IMR-90 (cell line): ENCODE results near the gene KRT82. TPM values are rescaled to one million over a fixed set of nuclear protein-coding genes. Genes with fewer than 3 reads are reported as not detected.

Source experiments
- ATAC-seq: fragments of 200-7000 bp; cut with Tn5 transposase; 2 replicates; pipeline ENCODE4 v1.9.1; 2020; ENCODE audit warnings: low read depth, mild to moderate bottlenecking, moderate library complexity
- BruUV-seq: library from RNA; stranded (reverse); fragments of 400-500 nt; replicated peaks from 2 replicates; lab custom pipeline; 2021; lab: Mats Ljungman, UMichigan
- CTCF ChIA-PET: fragments of 300-600 bp; formaldehyde crosslinking; extraction: SDS; loops from one replicate; lab custom pipeline; 2021; ENCODE audit warnings: antibody characterized with exemption; lab: Yijun Ruan, JAX
- POLR2A ChIA-PET: fragments of 300-600 bp; sonication (Branson Sonifier 250); formaldehyde crosslinking; loops from one replicate; lab custom pipeline; 2022; ENCODE audit warnings: antibody characterized with exemption; ENCODE audit not compliant: unreplicated experiment; lab: Charles Lee
- DNase-seq: peaks from one replicate; pipeline ENCODE4 v3.0.0; 2013
- H2AFZ ChIP-seq: replicated peaks from 2 replicates; pipeline ENCODE3; 2013; ENCODE audit warnings: low read length, mild to moderate bottlenecking; ENCODE audit not compliant: poor library complexity
- H2AK5ac ChIP-seq: 2 replicates; pipeline ENCODE4 v1.6.1; 2013; ENCODE audit warnings: low read depth, low read length, inconsistent platforms
- H2AK9ac ChIP-seq: replicated peaks from 2 replicates; pipeline ENCODE3; 2013; ENCODE audit warnings: mild to moderate bottlenecking, low read depth, low read length, moderate library complexity; ENCODE audit not compliant: poor library complexity
- H2BK120ac ChIP-seq: 2 replicates; pipeline ENCODE4 v1.6.1; 2013; ENCODE audit warnings: low read depth, low read length, inconsistent platforms
- H2BK15ac ChIP-seq: 3 replicates; pipeline ENCODE4 v1.6.1; 2013; ENCODE audit warnings: low read depth, low read length, inconsistent platforms
- H2BK20ac ChIP-seq: 2 replicates; pipeline ENCODE4 v1.6.1; 2013; ENCODE audit warnings: low read depth, mild to moderate bottlenecking, inconsistent platforms, low read length, moderate library complexity
- H2BK5ac ChIP-seq: 2 replicates; pipeline ENCODE4 v1.6.1; 2013; ENCODE audit warnings: mild to moderate bottlenecking, low read depth, low read length, inconsistent platforms; ENCODE audit not compliant: poor library complexity, severe bottlenecking
- H3K14ac ChIP-seq: replicated peaks from 2 replicates; pipeline ENCODE4 v1.6.1; 2013; ENCODE audit warnings: low read depth, low read length, inconsistent platforms
- H3K18ac ChIP-seq: 2 replicates; pipeline ENCODE4 v1.6.1; 2013; ENCODE audit warnings: low read depth, low read length, control low read depth
- H3K23ac ChIP-seq: 2 replicates; pipeline ENCODE4 v1.6.1; 2013; ENCODE audit warnings: low read depth, low read length, inconsistent platforms
- H3K27ac ChIP-seq: 2 replicates; pipeline ENCODE4 v1.5.1; 2013; ENCODE audit warnings: mild to moderate bottlenecking, control low read depth, low read length; ENCODE audit not compliant: insufficient read depth
- H3K27me3 ChIP-seq: 2 replicates; pipeline ENCODE4 v1.6.1; 2013; ENCODE audit warnings: low read length; ENCODE audit not compliant: control insufficient read depth, insufficient read depth
- H3K36me3 ChIP-seq: 2 replicates; pipeline ENCODE4 v1.6.1; 2013; ENCODE audit warnings: low read length, mixed read lengths; ENCODE audit not compliant: control insufficient read depth, insufficient read depth
- H3K4ac ChIP-seq: 2 replicates; pipeline ENCODE4 v1.6.1; 2013; ENCODE audit warnings: low read depth, low read length, inconsistent platforms
- H3K4me1 ChIP-seq: 2 replicates; pipeline ENCODE4 v1.6.1; 2013; ENCODE audit warnings: low read length, mixed read lengths; ENCODE audit not compliant: control insufficient read depth, insufficient read depth
- H3K4me2 ChIP-seq: 2 replicates; pipeline ENCODE4 v1.6.1; 2013; ENCODE audit warnings: low read depth, mild to moderate bottlenecking, control low read depth, low read length, moderate library complexity
- H3K4me3 ChIP-seq: 2 replicates; pipeline ENCODE4 v1.5.1; 2013; ENCODE audit warnings: low read depth, mild to moderate bottlenecking, control low read depth, low read length, moderate library complexity; ENCODE audit not compliant: insufficient read depth
- H3K56ac ChIP-seq: 2 replicates; pipeline ENCODE4 v1.6.1; 2013; ENCODE audit warnings: low read length, inconsistent platforms; ENCODE audit not compliant: insufficient read depth; ENCODE audit errors: extremely low read depth
- H3K79me1 ChIP-seq, 2 experiments: 2 replicates each; pipeline ENCODE4 v1.6.1; 2013; ENCODE audit warnings: low read length in 2 of 2, inconsistent platforms in 1 of 2, low read depth in 1 of 2
- H3K9ac ChIP-seq: 2 replicates; pipeline ENCODE4 v1.6.1; 2013; ENCODE audit warnings: low read depth, low read length, control low read depth
- H3K9me1 ChIP-seq: 2 replicates; pipeline ENCODE4 v1.6.1; 2013; ENCODE audit warnings: low read length, inconsistent platforms; ENCODE audit not compliant: insufficient read depth
- H3K9me3 ChIP-seq: 2 replicates; pipeline ENCODE4 v1.6.1; 2013; ENCODE audit warnings: low read length; ENCODE audit not compliant: control insufficient read depth, insufficient read depth
- H4K20me1 ChIP-seq: 2 replicates; pipeline ENCODE4 v1.6.1; 2013; ENCODE audit warnings: low read length, inconsistent platforms; ENCODE audit not compliant: insufficient read depth
- H4K5ac ChIP-seq: 2 replicates; pipeline ENCODE4 v1.6.1; 2013; ENCODE audit warnings: mild to moderate bottlenecking, low read depth, low read length, control low read depth
- H4K8ac ChIP-seq, 2 experiments: 2 replicates each; pipeline ENCODE4 v1.6.1; 2013; ENCODE audit warnings: low read depth in 2 of 2, low read length in 2 of 2, control low read depth in 1 of 2, inconsistent platforms in 1 of 2
- H4K91ac ChIP-seq: 2 replicates; pipeline ENCODE4 v1.6.1; 2013; ENCODE audit warnings: low read depth, low read length, inconsistent platforms; ENCODE audit not compliant: insufficient read depth
- ELK1 ChIP-seq: fragments of 150-350 bp; IDR thresholded peaks from 2 replicates; pipeline ENCODE4 v1.6.1; 2016; ENCODE audit warnings: low read depth, mild to moderate bottlenecking, low read length, moderate library complexity, borderline replicate concordance
- FOS ChIP-seq: fragments of 150-350 bp; IDR thresholded peaks from 2 replicates; pipeline ENCODE4 v1.6.1; 2016; ENCODE audit warnings: low read depth, low read length
- POLR2A ChIP-seq: IDR thresholded peaks from 2 replicates; pipeline ENCODE4 v1.6.1; 2012; ENCODE audit warnings: mild to moderate bottlenecking, low read depth, low read length
- RAD21 ChIP-seq: IDR thresholded peaks from 2 replicates; pipeline ENCODE4 v1.6.1; 2012; ENCODE audit warnings: low read length, improper control_type of control experiment
- SMC3 ChIP-seq: fragments of 150-350 bp; IDR thresholded peaks from 2 replicates; pipeline ENCODE4 v1.6.1; 2016; ENCODE audit warnings: low read depth, mild to moderate bottlenecking, antibody characterized with exemption, low read length, moderate library complexity
- WGBS, 2 experiments: methylation state at CpG; one replicate each; pipeline versions ENCODE4 v1.1.5 to v1.1.7; 2013; ENCODE audit warnings: missing lambda C conversion rate in 2 of 2; ENCODE audit not compliant: insufficient read length in 1 of 2; ENCODE audit errors: extremely low coverage in 2 of 2; 5-methylcytosine and 5-hydroxymethylcytosine counted together
- dilution Hi-C: fragments of 300-500 bp; cut with HindIII; formaldehyde crosslinking; loops from one replicate; pipeline ENCODE4 v1.14.3; 2018; ENCODE audit warnings: low sequenced_read_pairs; ENCODE audit not compliant: unreplicated experiment
- in situ Hi-C: fragments of 300-500 bp; cut with MboI; formaldehyde crosslinking; loops from 3 replicates; pipeline ENCODE4 v1.14.3; 2019; ENCODE audit warnings: low sequenced_read_pairs, inconsistent platforms, mixed read lengths
- intact Hi-C: fragments of 100-400 bp; cut with micrococcal nuclease; formaldehyde crosslinking; loops from 2 replicates; pipeline ENCODE4 v1.10.0; 2022
- polyA plus RNA-seq, 3 experiments: library from polyadenylated mRNA; depleted of rRNA; stranded (reverse); fragments of >200 nt; gene quantifications; 2 replicates each; pipeline ENCODE4 v1.2.3, GENCODE V29; 2012; ENCODE audit warnings: low replicate concordance in 1 of 3
- total RNA-seq: library from RNA; depleted of rRNA; stranded (reverse); fragments of >200 nt; gene quantifications from 2 replicates; pipeline ENCODE4 v1.2.3, GENCODE V29; 2012

The KRT82 gene
- total and polyA plus RNA-seq, 2 of the 4 experiments (the other 2 are of a cell fraction): not detected

- in situ Hi-C loops: no loop called here
- Histone ChIP-seq H3K18ac (no peak overlapping the region), H3K4me1 (no peaks in the 10 kb centered on the region), H3K56ac (no peak overlapping the region), H3K23ac (no peak overlapping the region), H3K27me3 (peaks cover 16% of the 10 kb centered on the region), H3K4me2 (no peak overlapping the region), H3K4ac (no peak overlapping the region), H4K91ac (no peak overlapping the region), H2BK120ac (no peak overlapping the region), H3K36me3 (no peaks in the 10 kb centered on the region), H2AFZ (no peak overlapping the region), H3K27ac (no peak overlapping the region), H4K5ac (no peak overlapping the region), H2BK5ac (no peak overlapping the region), H4K20me1 (no peaks in the 10 kb centered on the region), H2AK9ac (no peak overlapping the region), H3K4me3 (no peak overlapping the region), H2BK15ac (no peak overlapping the region), H3K9me1 (no peaks in the 10 kb centered on the region), H3K79me1 (no peaks in the 10 kb centered on the region), H3K14ac (no peak overlapping the region), H4K8ac (no peak overlapping the region), H3K9ac (no peak overlapping the region), H2AK5ac (no peak overlapping the region), H2BK20ac (no peak overlapping the region), H3K9me3 (no peaks in the 10 kb centered on the region)
- 76% methylated on average over 2 of the region's 6 CpGs; no CpG with 5 or more reads in 1 of the 2 experiments for WGBS, 2 experiments
- ChIA-PET CTCF (no interaction called here), POLR2A (no interaction called here)
- TF ChIP-seq POLR2A: no peak
- TF ChIP-seq SMC3: no peak
- no peak for TF ChIP-seq FOS
- TF ChIP-seq RAD21: no peak
- TF ChIP-seq ELK1: no peak
- dilution Hi-C loops: no loop called here
- intact Hi-C loops: no loop called here
- DNase-seq (no peak), ATAC-seq (no peak)
- no TSS peak for BruUV-seq
Measured at GRCh38 chr12:52435659-52435999, 29.5 kb upstream of the KRT82 start.
